IMR-90 (cell line): ENCODE measurements around the gene TRAF6. TPM values are rescaled to one million over a fixed set of nuclear protein-coding genes. Genes with fewer than 3 reads are reported as not detected.
A peak's percentile ranks its signal among the peaks of the same experiment; 100 is the strongest.

Experiments
- ATAC-seq: fragments of 200-7000 bp; cut with Tn5 transposase; 2 replicates; pipeline ENCODE4 v1.9.1; 2020; ENCODE audit warnings: low read depth, mild to moderate bottlenecking, moderate library complexity
- BruUV-seq: library from RNA; stranded (reverse); fragments of 400-500 nt; replicated peaks from 2 replicates; lab custom pipeline; 2021; lab: Mats Ljungman, UMichigan
- CTCF ChIA-PET: fragments of 300-600 bp; formaldehyde crosslinking; extraction: SDS; loops from one replicate; lab custom pipeline; 2021; ENCODE audit warnings: antibody characterized with exemption; lab: Yijun Ruan, JAX
- POLR2A ChIA-PET: fragments of 300-600 bp; sonication (Branson Sonifier 250); formaldehyde crosslinking; loops from one replicate; lab custom pipeline; 2022; ENCODE audit warnings: antibody characterized with exemption; ENCODE audit not compliant: unreplicated experiment; lab: Charles Lee
- DNase-seq: peaks from one replicate; pipeline ENCODE4 v3.0.0; 2013
- H2AFZ ChIP-seq: replicated peaks from 2 replicates; pipeline ENCODE3; 2013; ENCODE audit warnings: low read length, mild to moderate bottlenecking; ENCODE audit not compliant: poor library complexity
- H2AK5ac ChIP-seq: 2 replicates; pipeline ENCODE4 v1.6.1; 2013; ENCODE audit warnings: low read depth, low read length, inconsistent platforms
- H2AK9ac ChIP-seq: replicated peaks from 2 replicates; pipeline ENCODE3; 2013; ENCODE audit warnings: mild to moderate bottlenecking, low read depth, low read length, moderate library complexity; ENCODE audit not compliant: poor library complexity
- H2BK120ac ChIP-seq: 2 replicates; pipeline ENCODE4 v1.6.1; 2013; ENCODE audit warnings: low read depth, low read length, inconsistent platforms
- H2BK15ac ChIP-seq: 3 replicates; pipeline ENCODE4 v1.6.1; 2013; ENCODE audit warnings: low read depth, low read length, inconsistent platforms
- H2BK20ac ChIP-seq: 2 replicates; pipeline ENCODE4 v1.6.1; 2013; ENCODE audit warnings: low read depth, mild to moderate bottlenecking, inconsistent platforms, low read length, moderate library complexity
- H2BK5ac ChIP-seq: 2 replicates; pipeline ENCODE4 v1.6.1; 2013; ENCODE audit warnings: mild to moderate bottlenecking, low read depth, low read length, inconsistent platforms; ENCODE audit not compliant: poor library complexity, severe bottlenecking
- H3K14ac ChIP-seq: replicated peaks from 2 replicates; pipeline ENCODE4 v1.6.1; 2013; ENCODE audit warnings: low read depth, low read length, inconsistent platforms
- H3K18ac ChIP-seq: 2 replicates; pipeline ENCODE4 v1.6.1; 2013; ENCODE audit warnings: low read depth, low read length, control low read depth
- H3K23ac ChIP-seq: 2 replicates; pipeline ENCODE4 v1.6.1; 2013; ENCODE audit warnings: low read depth, low read length, inconsistent platforms
- H3K27ac ChIP-seq: 2 replicates; pipeline ENCODE4 v1.5.1; 2013; ENCODE audit warnings: mild to moderate bottlenecking, control low read depth, low read length; ENCODE audit not compliant: insufficient read depth
- H3K27me3 ChIP-seq: 2 replicates; pipeline ENCODE4 v1.6.1; 2013; ENCODE audit warnings: low read length; ENCODE audit not compliant: control insufficient read depth, insufficient read depth
- H3K36me3 ChIP-seq: 2 replicates; pipeline ENCODE4 v1.6.1; 2013; ENCODE audit warnings: low read length, mixed read lengths; ENCODE audit not compliant: control insufficient read depth, insufficient read depth
- H3K4ac ChIP-seq: 2 replicates; pipeline ENCODE4 v1.6.1; 2013; ENCODE audit warnings: low read depth, low read length, inconsistent platforms
- H3K4me1 ChIP-seq: 2 replicates; pipeline ENCODE4 v1.6.1; 2013; ENCODE audit warnings: low read length, mixed read lengths; ENCODE audit not compliant: control insufficient read depth, insufficient read depth
- H3K4me2 ChIP-seq: 2 replicates; pipeline ENCODE4 v1.6.1; 2013; ENCODE audit warnings: low read depth, mild to moderate bottlenecking, control low read depth, low read length, moderate library complexity
- H3K4me3 ChIP-seq: 2 replicates; pipeline ENCODE4 v1.5.1; 2013; ENCODE audit warnings: low read depth, mild to moderate bottlenecking, control low read depth, low read length, moderate library complexity; ENCODE audit not compliant: insufficient read depth
- H3K56ac ChIP-seq: 2 replicates; pipeline ENCODE4 v1.6.1; 2013; ENCODE audit warnings: low read length, inconsistent platforms; ENCODE audit not compliant: insufficient read depth; ENCODE audit errors: extremely low read depth
- H3K79me1 ChIP-seq, 2 experiments: 2 replicates each; pipeline ENCODE4 v1.6.1; 2013; ENCODE audit warnings: low read length in 2 of 2, inconsistent platforms in 1 of 2, low read depth in 1 of 2
- H3K9ac ChIP-seq: 2 replicates; pipeline ENCODE4 v1.6.1; 2013; ENCODE audit warnings: low read depth, low read length, control low read depth
- H3K9me1 ChIP-seq: 2 replicates; pipeline ENCODE4 v1.6.1; 2013; ENCODE audit warnings: low read length, inconsistent platforms; ENCODE audit not compliant: insufficient read depth
- H3K9me3 ChIP-seq: 2 replicates; pipeline ENCODE4 v1.6.1; 2013; ENCODE audit warnings: low read length; ENCODE audit not compliant: control insufficient read depth, insufficient read depth
- H4K20me1 ChIP-seq: 2 replicates; pipeline ENCODE4 v1.6.1; 2013; ENCODE audit warnings: low read length, inconsistent platforms; ENCODE audit not compliant: insufficient read depth
- H4K5ac ChIP-seq: 2 replicates; pipeline ENCODE4 v1.6.1; 2013; ENCODE audit warnings: mild to moderate bottlenecking, low read depth, low read length, control low read depth
- H4K8ac ChIP-seq, 2 experiments: 2 replicates each; pipeline ENCODE4 v1.6.1; 2013; ENCODE audit warnings: low read depth in 2 of 2, low read length in 2 of 2, control low read depth in 1 of 2, inconsistent platforms in 1 of 2
- H4K91ac ChIP-seq: 2 replicates; pipeline ENCODE4 v1.6.1; 2013; ENCODE audit warnings: low read depth, low read length, inconsistent platforms; ENCODE audit not compliant: insufficient read depth
- CHD1 ChIP-seq: IDR thresholded peaks from 2 replicates; pipeline ENCODE4 v1.6.1; 2012; ENCODE audit warnings: low read depth, low read length, improper control_type of control experiment
- FOS ChIP-seq: fragments of 150-350 bp; IDR thresholded peaks from 2 replicates; pipeline ENCODE4 v1.6.1; 2016; ENCODE audit warnings: low read depth, low read length
- MAZ ChIP-seq: IDR thresholded peaks from 2 replicates; pipeline ENCODE4 v1.6.1; 2012; ENCODE audit warnings: low read depth, mild to moderate bottlenecking, low read length, improper control_type of control experiment, moderate library complexity, borderline replicate concordance
- MXI1 ChIP-seq: IDR thresholded peaks from 2 replicates; pipeline ENCODE4 v1.6.1; 2012; ENCODE audit warnings: low read depth, mild to moderate bottlenecking, low read length, moderate library complexity, borderline replicate concordance
- NFE2L2 ChIP-seq: fragments of 150-350 bp; IDR thresholded peaks from 2 replicates; pipeline ENCODE4 v1.6.1; 2016; ENCODE audit warnings: low read depth, mild to moderate bottlenecking, low read length
- POLR2A ChIP-seq: IDR thresholded peaks from 2 replicates; pipeline ENCODE4 v1.6.1; 2012; ENCODE audit warnings: mild to moderate bottlenecking, low read depth, low read length
- RAD21 ChIP-seq: IDR thresholded peaks from 2 replicates; pipeline ENCODE4 v1.6.1; 2012; ENCODE audit warnings: low read length, improper control_type of control experiment
- RCOR1 ChIP-seq: IDR thresholded peaks from 2 replicates; pipeline ENCODE4 v1.6.1; 2012; ENCODE audit warnings: mild to moderate bottlenecking, low read length, improper control_type of control experiment; ENCODE audit not compliant: insufficient replicate concordance
- SMC3 ChIP-seq: fragments of 150-350 bp; IDR thresholded peaks from 2 replicates; pipeline ENCODE4 v1.6.1; 2016; ENCODE audit warnings: low read depth, mild to moderate bottlenecking, antibody characterized with exemption, low read length, moderate library complexity
- WGBS, 2 experiments: methylation state at CpG; one replicate each; pipeline versions ENCODE4 v1.1.5 to v1.1.7; 2013; ENCODE audit warnings: missing lambda C conversion rate in 2 of 2; ENCODE audit not compliant: insufficient read length in 1 of 2; ENCODE audit errors: extremely low coverage in 2 of 2; 5-methylcytosine and 5-hydroxymethylcytosine counted together
- dilution Hi-C: fragments of 300-500 bp; cut with HindIII; formaldehyde crosslinking; loops from one replicate; pipeline ENCODE4 v1.14.3; 2018; ENCODE audit warnings: low sequenced_read_pairs; ENCODE audit not compliant: unreplicated experiment
- in situ Hi-C: fragments of 300-500 bp; cut with MboI; formaldehyde crosslinking; loops from 3 replicates; pipeline ENCODE4 v1.14.3; 2019; ENCODE audit warnings: low sequenced_read_pairs, inconsistent platforms, mixed read lengths
- intact Hi-C: fragments of 100-400 bp; cut with micrococcal nuclease; formaldehyde crosslinking; loops from 2 replicates; pipeline ENCODE4 v1.10.0; 2022
- polyA plus RNA-seq, 3 experiments: library from polyadenylated mRNA; depleted of rRNA; stranded (reverse); fragments of >200 nt; gene quantifications; 2 replicates each; pipeline ENCODE4 v1.2.3, GENCODE V29; 2012; ENCODE audit warnings: low replicate concordance in 1 of 3
- total RNA-seq: library from RNA; depleted of rRNA; stranded (reverse); fragments of >200 nt; gene quantifications from 2 replicates; pipeline ENCODE4 v1.2.3, GENCODE V29; 2012
- TF ChIP-seq, protein P1 (sequence below): fragments of 150-350 bp; IDR thresholded peaks from 2 replicates; pipeline ENCODE4 v1.6.1; 2017; ENCODE audit warnings: mild to moderate bottlenecking, antibody characterized with exemption, low read length, low read depth
- TF ChIP-seq, protein P2 (sequence below): fragments of 150-350 bp; IDR thresholded peaks from 2 replicates; pipeline ENCODE4 v1.6.1; 2016; ENCODE audit warnings: low read depth, mild to moderate bottlenecking, low read length, moderate library complexity, borderline replicate concordance
- TF ChIP-seq, protein P3 (sequence below): conservative IDR thresholded peaks from 2 replicates; pipeline ENCODE4 v1.5.1; 2012; ENCODE audit warnings: mild to moderate bottlenecking, low read depth, low read length, improper control_type of control experiment

Gene TRAF6
- total and polyA plus RNA-seq, 2 of the 4 experiments (the other 2 are of a cell fraction) = 6.0 to 17.6 TPM

DNA sequence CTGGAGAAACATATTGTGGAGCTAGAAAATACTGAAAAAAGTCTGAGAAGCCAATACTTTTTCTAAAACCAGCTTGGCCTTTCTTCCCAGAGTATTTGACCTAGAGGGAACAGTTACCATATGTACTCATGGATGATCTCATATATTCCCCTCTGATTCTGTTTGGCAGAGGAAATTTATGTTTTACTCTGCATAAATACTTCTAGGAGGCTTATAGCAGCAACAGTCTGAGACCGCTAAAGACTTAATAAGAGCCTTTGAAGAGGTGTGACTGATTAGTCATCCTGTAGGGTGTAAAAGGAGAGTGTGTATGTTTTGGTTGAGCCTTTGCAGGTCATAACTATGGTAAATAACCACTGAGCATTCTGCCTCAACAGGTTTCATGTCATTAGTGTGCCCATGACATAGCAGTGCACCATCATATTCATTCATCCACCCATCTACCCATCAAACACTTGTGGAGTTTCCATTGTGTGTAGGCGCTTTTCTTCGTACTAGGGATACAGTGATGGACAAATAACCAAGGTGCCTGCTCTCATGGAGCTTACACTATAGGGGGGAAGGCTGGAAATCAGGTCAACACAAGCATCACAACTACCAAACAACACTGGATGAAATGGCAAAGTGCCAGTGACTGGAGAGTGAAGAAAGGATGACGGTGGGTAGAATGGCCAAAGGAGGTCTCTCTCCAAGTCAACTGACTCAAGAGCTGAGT is 44.5 kb downstream of the TRAF6 start (continued):
- no peak for TF ChIP-seq RCOR1

DNA sequence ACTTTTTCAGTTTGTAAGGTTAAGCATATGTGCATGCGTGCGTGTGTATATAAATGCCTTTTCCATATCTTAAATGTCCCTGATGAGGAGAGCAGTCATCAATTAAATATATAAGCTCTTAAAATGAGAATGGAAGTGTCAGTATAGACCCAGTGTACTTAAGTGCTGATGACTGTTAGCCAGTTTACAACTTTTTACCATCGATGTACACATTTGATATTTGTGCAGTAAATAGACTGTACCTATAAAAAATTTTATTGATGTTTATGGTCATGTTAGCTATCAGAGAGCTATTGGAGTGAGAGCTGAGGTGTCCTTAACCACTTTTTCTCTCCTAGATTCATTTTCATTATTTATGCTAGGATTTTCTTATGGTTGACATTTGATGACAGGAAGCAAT is 45.4 kb downstream of the TRAF6 start:
- Histone ChIP-seq H3K4me3 (no peak overlapping the region), H4K5ac (no peak overlapping the region; the same call in 1 of the 2 replicates), H2BK5ac (no peak overlapping the region), H3K4me1 (peaks cover 14% of the 10 kb centered on the region), H4K20me1 (no peaks in the 10 kb centered on the region), H3K9me3 (no peaks in the 10 kb centered on the region), H3K79me1 (no peaks in the 10 kb centered on the region; a peak in 1 of 4 replicates), H3K9ac (no peak overlapping the region), H2AK9ac (no peak overlapping the region), H3K14ac (no peak overlapping the region), H4K91ac (0 out of 2 replicates have a peak overlapping the region, but pooled peaks have one; percentile 5), H3K36me3 (no peaks in the 10 kb centered on the region), H3K23ac (no peak overlapping the region), H3K56ac (no peak overlapping the region), H2BK20ac (peak overlapping the region; percentile 18; the same call in 1 of the 2 replicates), H3K27me3 (no peaks in the 10 kb centered on the region), H3K18ac (no peak overlapping the region), H2AK5ac (no peak overlapping the region; the same call in 1 of the 2 replicates), H3K4ac (no peak overlapping the region), H4K8ac (no peak overlapping the region), H3K9me1 (peaks cover 15% of the 10 kb centered on the region), H2AFZ (no peak overlapping the region), H3K4me2 (no peak overlapping the region), H2BK120ac (no peak overlapping the region), H3K27ac (no peak overlapping the region), H2BK15ac (no peak overlapping the region; the same call in 2 of the 3 replicates)
- WGBS, 2 experiments = no CpG with 5 or more reads among the region's 3 CpGs
- intact Hi-C loops (no loop called here), in situ Hi-C loops (loop anchor here (25.0 kb wide), 1 partner anchor 852 kb away; the partner anchor contains the start of gene FJX1), dilution Hi-C loops (no loop called here)
- ATAC-seq (no peak), DNase-seq (no peak)
- CTCF ChIA-PET = interaction anchor here (1.4 kb wide), 1 partner anchor 13 kb away, joined by 4 read pairs; no protein-coding TSS in a partner anchor
- POLR2A ChIA-PET = no interaction called here
- no TSS peak for BruUV-seq
- no peak for TF ChIP-seq MXI1
- TF ChIP-seq RAD21 = no peak
- TF ChIP-seq RCOR1 = no peak
- TF ChIP-seq, protein P1, sequence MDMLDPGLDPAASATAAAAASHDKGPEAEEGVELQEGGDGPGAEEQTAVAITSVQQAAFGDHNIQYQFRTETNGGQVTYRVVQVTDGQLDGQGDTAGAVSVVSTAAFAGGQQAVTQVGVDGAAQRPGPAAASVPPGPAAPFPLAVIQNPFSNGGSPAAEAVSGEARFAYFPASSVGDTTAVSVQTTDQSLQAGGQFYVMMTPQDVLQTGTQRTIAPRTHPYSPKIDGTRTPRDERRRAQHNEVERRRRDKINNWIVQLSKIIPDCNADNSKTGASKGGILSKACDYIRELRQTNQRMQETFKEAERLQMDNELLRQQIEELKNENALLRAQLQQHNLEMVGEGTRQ = no peak
- TF ChIP-seq FOS = no peak
- TF ChIP-seq, protein P2, sequence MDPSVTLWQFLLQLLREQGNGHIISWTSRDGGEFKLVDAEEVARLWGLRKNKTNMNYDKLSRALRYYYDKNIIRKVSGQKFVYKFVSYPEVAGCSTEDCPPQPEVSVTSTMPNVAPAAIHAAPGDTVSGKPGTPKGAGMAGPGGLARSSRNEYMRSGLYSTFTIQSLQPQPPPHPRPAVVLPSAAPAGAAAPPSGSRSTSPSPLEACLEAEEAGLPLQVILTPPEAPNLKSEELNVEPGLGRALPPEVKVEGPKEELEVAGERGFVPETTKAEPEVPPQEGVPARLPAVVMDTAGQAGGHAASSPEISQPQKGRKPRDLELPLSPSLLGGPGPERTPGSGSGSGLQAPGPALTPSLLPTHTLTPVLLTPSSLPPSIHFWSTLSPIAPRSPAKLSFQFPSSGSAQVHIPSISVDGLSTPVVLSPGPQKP = no peak
- TF ChIP-seq, protein P3, sequence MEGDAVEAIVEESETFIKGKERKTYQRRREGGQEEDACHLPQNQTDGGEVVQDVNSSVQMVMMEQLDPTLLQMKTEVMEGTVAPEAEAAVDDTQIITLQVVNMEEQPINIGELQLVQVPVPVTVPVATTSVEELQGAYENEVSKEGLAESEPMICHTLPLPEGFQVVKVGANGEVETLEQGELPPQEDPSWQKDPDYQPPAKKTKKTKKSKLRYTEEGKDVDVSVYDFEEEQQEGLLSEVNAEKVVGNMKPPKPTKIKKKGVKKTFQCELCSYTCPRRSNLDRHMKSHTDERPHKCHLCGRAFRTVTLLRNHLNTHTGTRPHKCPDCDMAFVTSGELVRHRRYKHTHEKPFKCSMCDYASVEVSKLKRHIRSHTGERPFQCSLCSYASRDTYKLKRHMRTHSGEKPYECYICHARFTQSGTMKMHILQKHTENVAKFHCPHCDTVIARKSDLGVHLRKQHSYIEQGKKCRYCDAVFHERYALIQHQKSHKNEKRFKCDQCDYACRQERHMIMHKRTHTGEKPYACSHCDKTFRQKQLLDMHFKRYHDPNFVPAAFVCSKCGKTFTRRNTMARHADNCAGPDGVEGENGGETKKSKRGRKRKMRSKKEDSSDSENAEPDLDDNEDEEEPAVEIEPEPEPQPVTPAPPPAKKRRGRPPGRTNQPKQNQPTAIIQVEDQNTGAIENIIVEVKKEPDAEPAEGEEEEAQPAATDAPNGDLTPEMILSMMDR = no peak
- TF ChIP-seq CHD1 = no peak
- TF ChIP-seq POLR2A = no peak
- no peak for TF ChIP-seq SMC3
- TF ChIP-seq MAZ = no peak
- TF ChIP-seq NFE2L2 = no peak
